Tibial nerve (tissue), 4 donors: ENCODE data around the gene ALKBH8.

Experiments used
- EP300 ChIP-seq, 2 donors: sonication (generic); formaldehyde crosslinking; IDR thresholded peaks; one replicate each; pipeline ENCODE4 v1.6.1; 2017; ENCODE audit warnings: antibody characterized with exemption in 2 of 2, mild to moderate bottlenecking in 1 of 2
- POLR2A ChIP-seq, 2 donors: fragments of 450-650 bp; IDR thresholded peaks; one replicate each; pipeline ENCODE4 v1.6.1; 2017; ENCODE audit warnings: antibody characterized with exemption in 2 of 2, mild to moderate bottlenecking in 2 of 2, moderate library complexity in 2 of 2
- TF ChIP-seq, protein P1 (sequence below), 5 experiments: fragments of 200-600 bp in 3 of 5; fragments of 450-650 bp in 2 of 5; sonication (generic) in 3 of 5; IDR thresholded peaks; one replicate each; pipeline ENCODE4 v1.5.1; 2016 to 2019; ENCODE audit warnings: antibody characterized with exemption in 5 of 5, mild to moderate bottlenecking in 3 of 5, moderate library complexity in 2 of 5

DNA sequence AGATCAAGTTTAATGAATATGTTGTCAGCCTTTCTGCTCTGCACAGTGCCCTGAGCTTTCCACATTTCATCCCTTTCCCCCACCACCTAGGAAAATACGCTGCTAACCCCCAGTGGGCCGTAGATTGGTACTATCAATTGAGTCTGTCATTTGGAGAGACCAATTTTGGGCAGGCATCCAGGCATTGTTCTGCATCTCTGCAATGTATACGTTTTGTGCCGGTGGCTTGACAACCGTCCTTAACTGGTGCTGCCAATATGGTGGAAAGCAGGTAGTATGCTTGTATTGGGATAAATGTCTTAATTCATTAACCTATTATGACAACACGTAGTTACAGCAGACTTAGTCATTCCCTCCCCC lies 26.7 kb upstream of the ALKBH8 start:
- TF ChIP-seq POLR2A (IDR thresholded peaks at IDR 0.05) (no peak), EP300 (IDR thresholded peaks at IDR 0.05) (no peak)
- TF ChIP-seq, protein P1, sequence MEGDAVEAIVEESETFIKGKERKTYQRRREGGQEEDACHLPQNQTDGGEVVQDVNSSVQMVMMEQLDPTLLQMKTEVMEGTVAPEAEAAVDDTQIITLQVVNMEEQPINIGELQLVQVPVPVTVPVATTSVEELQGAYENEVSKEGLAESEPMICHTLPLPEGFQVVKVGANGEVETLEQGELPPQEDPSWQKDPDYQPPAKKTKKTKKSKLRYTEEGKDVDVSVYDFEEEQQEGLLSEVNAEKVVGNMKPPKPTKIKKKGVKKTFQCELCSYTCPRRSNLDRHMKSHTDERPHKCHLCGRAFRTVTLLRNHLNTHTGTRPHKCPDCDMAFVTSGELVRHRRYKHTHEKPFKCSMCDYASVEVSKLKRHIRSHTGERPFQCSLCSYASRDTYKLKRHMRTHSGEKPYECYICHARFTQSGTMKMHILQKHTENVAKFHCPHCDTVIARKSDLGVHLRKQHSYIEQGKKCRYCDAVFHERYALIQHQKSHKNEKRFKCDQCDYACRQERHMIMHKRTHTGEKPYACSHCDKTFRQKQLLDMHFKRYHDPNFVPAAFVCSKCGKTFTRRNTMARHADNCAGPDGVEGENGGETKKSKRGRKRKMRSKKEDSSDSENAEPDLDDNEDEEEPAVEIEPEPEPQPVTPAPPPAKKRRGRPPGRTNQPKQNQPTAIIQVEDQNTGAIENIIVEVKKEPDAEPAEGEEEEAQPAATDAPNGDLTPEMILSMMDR (IDR thresholded peaks at IDR 0.05) = no peak
